HG02885 (cell line): ENCODE data around the gene ENTPD1.
"Not testable (repeated sequence)": the region's sequence is repeated elsewhere in the genome, so short reads cannot be mapped to it uniquely, and the experiment has no call there.

Experiments used
- ATAC-seq: cut with Tn5 transposase; IDR thresholded peaks from one replicate; pipeline ENCODE4 v1.9.1; 2021; ENCODE audit warnings: mild to moderate bottlenecking; ENCODE audit not compliant: unreplicated experiment, poor library complexity

ENTPD1 gene

DNA sequence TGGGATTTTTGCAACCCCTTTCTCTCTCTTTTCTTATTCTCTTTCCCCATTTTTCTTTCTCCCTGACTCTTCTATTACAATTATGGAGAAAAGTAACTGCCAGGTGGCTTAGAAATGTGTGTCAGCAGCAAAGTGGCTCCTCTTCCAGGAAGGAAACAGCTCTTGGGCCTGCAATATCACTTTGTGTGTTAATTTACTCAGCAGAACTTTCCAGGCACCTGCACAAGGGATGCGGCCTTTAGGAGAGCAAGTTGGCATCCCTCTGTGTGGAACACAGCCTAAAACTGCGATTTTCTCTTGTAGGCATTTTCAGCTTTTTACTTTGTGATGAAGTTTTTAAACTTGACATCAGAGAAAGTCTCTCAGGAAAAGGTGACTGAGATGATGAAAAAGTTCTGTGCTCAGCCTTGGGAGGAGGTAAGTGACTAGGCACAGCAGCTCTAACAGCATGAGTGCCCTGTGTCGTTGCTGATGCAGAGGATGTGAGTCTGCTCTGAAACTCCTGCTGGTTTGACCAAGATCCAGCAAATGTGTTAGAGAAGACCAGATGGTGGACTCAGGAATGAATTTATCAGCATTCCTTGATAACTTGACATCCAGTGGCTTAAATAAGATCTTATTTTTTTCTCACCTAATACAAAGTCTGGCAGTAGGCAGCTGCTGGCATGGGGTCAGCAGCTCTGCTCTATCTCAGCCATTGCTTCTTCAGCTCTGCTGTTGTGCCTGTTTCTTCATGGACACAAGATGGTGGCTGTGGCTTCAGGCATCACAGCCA is 104.4 kb downstream of the ENTPD1 start:
- ATAC-seq = no peak

DNA sequence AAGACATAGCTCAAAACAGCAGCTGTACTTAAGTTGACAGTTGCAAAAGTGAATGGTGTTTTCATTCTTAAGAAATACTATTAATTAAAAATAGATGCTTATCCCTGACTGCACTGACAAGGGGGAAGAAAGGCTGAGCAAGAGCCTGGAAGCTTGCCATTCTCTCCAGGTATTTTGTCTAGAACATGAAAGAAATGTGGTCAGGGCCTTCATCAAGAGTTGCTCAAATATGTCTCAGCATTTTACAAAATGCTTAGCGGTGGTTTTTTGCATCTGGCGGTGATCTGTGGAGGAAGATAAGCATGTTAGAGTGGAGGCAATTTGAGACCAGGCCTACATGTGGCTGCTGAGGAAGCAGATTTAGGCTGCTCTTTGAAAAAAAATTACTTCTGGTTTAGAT is 105.4 kb downstream of the ENTPD1 start:
- ATAC-seq = no peak

DNA sequence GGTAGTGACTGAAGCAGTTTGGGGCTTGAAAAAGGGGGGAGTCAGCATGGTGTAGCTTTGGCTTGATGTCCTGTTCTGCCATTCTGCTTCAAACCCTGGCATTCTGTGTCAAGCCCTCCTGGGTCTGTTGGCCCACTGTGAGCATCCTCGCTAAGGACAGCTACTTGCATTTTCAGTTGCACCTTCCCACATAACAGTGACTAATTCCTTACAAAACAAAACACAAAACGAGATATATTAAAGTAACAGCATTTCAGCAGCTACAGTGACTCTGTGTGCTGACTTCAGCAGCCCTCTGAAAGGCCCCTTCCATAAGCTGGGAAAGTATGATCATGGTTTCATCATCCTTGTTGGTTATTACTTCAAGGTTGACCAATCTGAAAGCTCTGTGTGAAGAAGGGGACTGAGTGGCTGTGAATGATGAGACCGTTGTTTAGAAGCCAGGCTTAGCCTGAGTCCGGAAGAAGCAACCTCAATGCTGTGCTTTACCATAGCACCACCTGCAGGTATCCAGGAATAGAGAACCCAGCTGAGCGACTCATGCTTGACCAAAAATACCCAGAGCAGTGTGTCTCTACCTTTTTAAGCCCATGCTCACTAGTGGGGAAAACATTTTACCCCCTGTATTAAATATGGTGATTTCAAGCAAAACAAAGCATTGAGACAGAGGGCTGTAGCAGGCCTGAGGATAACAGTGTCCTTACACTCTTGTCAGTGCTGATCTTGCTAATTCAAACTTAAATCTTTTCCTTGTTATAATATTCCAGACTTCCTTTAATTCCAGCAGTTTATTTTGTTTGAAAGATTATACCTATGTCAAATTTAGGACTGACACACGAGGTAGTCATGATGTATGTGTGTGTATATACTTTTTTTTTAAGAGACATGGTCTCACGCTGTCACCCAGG is 109.2 kb downstream of the ENTPD1 start:
- peak; percentile 92 for ATAC-seq

DNA sequence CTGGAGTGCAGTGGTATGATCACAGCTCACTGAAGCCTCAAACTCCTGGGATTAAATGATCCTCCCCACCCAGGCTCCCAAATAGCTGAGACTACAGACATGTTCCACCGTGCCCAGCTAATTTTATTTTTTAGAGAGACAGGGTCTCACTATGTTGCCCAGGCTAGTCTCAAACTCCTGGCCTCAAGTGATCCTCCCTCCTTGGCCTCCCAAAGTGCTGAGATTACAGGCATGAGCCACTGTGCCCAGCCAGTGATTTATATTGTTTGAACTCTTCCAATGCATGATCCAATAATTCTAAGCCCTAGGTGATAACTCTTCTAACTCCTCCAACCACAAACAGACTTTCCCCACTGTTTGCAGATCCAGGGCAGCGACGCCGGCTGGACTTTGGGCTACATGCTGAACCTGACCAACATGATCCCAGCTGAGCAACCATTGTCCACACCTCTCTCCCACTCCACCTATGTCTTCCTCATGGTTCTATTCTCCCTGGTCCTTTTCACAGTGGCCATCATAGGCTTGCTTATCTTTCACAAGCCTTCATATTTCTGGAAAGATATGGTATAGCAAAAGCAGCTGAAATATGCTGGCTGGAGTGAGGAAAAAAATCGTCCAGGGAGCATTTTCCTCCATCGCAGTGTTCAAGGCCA is 110.0 kb downstream of the ENTPD1 start:
- no peak for ATAC-seq

DNA sequence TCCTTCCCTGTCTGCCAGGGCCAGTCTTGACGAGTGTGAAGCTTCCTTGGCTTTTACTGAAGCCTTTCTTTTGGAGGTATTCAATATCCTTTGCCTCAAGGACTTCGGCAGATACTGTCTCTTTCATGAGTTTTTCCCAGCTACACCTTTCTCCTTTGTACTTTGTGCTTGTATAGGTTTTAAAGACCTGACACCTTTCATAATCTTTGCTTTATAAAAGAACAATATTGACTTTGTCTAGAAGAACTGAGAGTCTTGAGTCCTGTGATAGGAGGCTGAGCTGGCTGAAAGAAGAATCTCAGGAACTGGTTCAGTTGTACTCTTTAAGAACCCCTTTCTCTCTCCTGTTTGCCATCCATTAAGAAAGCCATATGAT is 110.5 kb downstream of the ENTPD1 start:
- no peak for ATAC-seq

DNA sequence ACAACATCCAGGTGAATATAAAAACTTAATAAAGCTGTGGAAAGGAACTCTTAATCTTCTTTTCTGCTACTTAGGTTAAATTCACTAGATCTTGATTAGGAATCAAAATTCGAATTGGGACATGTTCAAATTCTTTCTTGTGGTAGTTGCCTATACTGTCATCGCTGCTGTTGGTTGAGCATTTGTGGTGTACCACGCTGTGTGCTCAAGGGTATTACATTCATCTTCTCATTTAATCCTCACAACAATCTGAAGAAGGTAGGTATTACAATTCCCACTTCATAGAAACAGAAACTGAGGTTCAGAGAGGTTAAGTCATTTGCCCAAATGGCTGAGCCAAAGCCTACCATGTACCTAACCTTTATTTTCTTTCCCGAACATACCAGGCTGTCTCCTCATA is 111.9 kb downstream of the ENTPD1 start:
- ATAC-seq = no peak

DNA sequence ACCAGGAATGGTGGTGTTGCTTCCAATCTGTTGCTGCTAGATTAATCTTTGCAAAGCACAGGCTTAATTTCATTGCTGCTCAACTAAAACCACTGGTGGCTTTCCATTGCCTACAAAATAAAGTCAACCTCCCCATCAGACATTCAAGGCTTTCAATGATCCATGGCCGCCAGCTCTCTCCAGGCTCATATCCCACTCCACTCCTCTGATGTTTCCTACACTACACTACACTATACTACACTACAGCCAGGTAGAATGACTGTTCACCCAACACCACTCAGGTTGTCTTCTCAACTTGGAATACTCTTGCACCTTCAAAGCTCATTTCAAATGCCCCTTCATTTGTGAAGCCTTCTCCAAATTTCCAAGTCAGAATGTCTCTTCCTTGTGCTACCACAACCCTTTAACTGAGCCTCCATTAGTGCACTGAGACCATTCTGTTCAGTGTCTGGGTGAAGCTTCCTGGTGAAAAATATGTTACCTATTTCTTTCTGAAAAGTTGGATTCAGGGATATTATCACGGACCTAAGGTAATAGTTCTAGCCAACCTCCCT is 116.3 kb downstream of the ENTPD1 start:
- no peak for ATAC-seq

DNA sequence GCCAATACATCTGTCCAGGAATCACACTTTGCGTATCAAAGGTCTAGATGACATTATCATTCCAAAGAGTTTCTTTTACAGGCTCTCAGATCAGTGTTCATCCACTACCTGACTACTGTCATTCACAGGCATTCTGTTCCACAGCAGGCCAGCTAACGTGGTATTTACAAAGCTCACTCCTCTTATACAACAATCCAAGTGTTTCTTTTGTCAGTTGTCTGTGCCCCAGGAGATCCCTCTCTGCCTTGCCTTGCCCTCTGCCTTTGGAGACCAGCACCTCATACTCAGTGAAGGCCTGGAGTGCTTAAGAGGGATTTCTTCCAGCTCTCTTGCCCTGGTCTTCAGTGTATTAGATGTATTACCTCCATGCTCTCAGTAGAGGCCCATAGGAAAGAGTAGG is 117.2 kb downstream of the ENTPD1 start:
- no peak for ATAC-seq

DNA sequence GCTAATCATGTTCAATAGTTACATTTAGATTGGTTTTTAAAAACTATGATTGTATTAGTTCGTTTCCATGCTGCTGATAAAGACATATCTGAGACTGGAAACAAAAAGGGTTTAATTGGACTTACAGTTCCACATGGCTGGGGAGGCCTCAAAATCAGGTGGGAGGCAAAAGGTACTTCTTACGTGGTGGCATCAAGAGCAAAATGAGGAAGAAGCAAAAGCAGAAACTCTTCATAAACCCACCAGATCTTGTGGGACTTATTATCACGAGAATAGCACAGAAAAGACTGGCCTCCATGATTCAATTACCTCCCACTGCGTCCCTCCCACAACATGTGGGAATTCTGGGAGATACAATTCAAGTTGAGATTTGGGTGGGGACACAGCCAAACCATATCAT is 117.7 kb downstream of the ENTPD1 start:
- no peak for ATAC-seq

DNA sequence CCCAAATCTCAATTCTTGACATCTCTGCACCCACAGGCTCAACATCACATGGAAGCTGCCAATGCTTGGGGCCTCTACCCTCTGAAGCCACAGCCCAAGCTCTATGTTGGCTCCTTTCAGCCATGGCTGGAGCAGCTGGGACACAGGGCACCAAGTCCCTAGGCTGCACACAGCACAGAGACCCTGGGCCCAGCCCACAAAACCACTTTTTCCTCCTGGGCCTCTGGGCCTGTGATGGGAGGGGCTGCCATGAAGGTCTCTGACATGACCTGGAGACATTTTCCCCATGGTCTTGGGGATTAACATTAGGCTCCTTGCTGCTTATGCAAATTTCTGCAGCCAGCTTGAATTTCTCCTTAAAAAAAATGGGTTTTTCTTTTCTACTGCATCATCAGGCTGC is 118.8 kb downstream of the ENTPD1 start:
- not testable (repeated sequence) for ATAC-seq

DNA sequence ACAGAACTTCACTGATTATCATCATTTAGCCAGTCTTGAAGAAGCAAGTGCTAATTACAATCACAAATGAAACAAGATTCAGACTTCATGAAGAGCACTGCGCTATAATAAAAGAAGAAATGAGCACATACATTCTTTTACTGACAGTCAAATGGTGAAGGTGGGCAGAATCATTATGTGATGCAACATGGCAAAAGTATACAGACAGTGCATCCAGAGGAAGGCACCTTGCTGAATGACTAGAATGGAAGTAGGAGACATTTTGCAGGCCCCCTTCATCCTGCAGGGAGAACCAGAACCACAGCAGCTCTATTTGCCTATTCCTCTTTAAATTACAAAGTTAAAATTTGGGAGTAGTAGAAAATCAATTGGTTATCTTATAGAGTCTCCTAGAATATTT is 120.8 kb downstream of the ENTPD1 start:
- ATAC-seq = no peak

DNA sequence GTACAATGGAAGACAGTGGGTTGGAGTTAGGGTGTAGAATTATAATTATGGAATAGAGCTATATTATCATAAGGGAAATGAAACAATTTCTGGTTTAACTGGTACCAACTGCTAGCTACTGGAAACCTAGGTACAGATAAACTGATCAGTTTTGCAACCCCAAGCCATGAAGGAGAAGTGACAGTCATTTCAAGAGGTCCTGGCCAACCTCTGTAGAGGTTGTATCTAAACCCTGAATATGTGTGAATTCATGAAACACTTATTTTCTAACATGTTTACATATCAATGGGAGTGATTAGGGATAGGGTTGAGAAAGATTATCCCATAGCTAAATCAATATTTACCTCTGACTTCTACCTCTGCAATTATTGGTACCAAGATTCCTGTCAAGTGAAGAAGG is 121.9 kb downstream of the ENTPD1 start:
- ATAC-seq = peak; percentile 49

DNA sequence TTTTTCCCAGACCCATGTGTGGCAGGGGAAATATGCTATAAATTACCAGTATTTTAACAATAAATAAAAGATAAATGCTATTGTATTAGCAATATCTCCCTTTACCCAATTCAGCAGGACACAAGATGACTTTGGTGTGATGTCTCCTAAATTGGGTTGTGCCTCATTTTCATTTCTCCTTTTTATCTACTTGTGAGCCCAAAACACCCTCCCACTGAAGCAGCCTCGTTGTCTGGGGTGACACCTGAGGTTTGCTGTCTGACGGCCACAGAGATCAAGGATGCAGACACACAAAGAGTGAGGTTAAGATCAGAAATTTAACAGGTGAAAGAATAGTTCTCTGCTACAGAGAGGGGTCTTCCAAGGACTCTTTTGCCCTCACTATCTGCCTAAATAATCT is 124.7 kb downstream of the ENTPD1 start:
- ATAC-seq = peak; percentile 75

DNA sequence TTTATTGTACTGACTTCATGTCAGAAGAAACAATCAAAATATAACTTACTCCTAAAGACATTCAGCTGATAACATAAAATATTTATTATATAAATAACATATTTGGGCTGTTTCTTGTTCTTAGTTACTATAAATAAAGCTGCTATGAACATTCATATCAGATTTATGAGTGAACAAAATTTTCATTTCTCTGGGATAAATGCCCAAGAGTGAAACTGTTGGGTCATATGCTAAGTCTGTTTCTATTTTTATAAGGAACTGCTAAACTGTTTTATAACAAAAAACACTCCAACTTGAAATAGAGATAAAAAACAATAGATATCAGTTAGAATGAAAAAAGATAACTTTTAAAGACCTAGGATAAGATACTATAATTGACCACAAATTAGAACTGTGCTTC is 125.4 kb downstream of the ENTPD1 start:
- no peak for ATAC-seq

DNA sequence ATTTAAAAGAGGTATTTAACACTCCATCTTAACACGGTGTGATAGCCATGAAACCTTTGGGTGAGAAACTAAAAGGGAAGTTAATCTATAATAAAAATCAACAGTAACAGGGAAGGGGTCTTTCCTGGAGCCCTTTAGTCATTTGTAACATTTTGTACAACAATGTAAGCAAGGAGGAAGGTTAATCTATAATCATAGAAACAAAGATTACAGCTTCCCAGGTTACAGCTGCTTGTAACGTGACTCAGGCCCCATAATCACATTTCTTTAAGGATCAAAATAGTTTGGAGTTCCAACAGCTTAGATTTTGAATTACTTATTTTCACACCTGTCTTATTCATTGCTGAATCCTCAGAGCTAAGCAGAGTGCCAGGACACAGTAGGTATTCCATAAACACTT is 133.9 kb downstream of the ENTPD1 start:
- no peak for ATAC-seq

DNA sequence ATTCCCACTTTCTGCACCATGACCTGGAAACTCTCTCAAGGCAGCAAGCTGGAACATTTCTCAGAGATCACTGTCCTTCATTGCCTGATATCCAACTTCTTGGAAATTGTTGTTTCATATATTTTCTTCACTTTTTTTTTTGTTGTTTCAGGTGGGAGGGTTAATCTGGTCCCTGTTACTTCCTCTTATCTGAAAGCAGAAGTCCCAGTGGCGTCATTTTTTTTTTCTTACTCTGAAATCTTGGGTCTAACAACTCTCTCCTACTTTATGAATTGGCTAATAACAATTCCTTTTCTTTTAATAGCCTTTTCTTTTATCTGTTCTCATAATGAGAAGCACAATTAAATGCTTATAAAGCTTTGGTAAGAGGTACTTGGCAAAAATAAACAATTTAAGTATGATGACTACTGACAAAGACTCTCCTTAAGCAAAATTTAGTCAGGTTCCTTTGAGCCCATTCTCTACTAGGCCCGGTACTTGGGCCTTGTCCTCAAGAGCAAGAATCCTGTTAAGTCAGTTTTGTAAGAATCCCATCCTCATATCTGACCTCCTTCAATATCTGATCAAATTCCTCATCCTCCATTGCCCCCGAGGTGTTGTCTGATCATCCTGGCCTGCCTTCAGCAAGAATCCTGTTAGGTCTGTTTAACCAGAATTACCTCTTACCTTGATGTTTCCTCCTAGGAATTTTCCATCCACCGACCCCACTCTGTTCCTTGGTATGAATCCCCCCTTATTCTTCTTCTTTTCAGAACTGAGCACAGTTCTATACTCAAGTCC is 140.3 kb downstream of the ENTPD1 start:
- ATAC-seq = no peak

DNA sequence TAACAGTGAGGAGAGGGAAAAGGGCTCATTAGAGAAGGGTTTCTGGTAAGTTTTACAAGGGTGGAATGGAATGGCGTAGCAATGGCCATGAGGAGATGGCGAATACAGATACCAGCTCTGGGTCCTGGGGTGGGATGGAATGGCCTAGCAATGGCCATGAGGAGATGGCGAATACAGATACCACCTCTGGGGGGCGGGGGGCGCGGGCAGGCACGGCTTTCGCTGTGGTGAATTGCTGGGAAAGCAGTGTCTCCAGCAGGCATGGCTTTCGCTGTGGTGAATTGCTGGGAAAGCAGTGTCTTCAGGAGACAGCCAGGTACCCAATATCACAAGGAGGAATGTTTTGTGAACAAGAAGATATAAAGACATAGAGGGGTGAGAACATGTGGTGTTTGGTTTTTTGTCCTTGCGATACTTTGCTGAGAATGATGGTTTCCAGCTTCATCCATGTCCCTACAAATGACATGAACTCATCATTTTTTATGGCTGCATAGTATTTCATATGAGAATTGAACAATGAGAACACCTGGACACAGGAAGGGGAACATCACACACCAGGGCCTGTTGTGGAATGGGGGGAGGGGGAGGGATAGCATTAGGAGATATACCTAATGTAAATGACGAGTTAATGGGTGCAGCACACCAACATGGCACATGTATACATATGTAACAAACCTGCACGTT is 150.1 kb downstream of the ENTPD1 start:
- not testable (repeated sequence) for ATAC-seq

DNA sequence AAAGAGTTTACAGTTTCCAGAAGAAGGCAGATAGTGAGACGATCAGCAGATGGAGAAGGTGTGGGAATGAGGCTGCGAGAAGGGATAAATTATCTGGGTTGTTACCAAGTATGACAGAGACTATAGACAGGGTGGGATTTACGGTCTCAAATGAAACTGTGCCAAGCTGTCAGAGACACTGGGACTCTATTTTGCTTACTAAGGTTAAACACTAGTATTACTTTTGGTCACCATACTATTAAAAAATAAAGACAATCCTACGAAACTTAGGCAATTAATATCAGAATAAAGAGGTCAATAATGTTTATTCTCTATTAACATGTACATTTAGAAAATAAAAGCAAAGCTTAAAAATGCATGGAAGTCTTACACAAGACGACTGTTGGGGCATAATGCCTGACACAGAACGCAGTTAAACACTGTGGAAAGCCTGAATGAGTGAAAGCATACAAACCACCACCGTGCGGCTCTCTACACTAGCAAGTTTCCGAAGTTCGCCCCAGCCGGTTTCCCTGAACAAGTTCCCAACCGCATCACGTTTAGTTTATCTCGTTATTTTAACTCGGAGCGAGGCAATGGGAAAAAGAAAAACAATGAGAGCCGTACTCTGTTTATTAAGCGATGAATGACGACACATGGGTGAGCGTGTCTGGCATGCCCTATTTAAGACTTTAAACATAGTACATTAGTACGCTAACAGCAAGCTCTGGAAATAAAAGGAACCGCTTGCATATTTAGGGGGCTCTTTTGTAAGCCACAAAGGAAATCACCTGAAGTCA is 150.9 kb downstream of the ENTPD1 start:
- ATAC-seq = peak; percentile 43
